HS-5 (cell line): ENCODE data around the gene SEMG2.

Source experiments
- DNase-seq: peaks from one replicate; pipeline ENCODE4 v3.0.0-alpha.2; 2012; ENCODE audit warnings: low read depth

The SEMG2 gene

GRCh38 chr20:45221076-45221475 lies at the start of gene SEMG2:
Gene SEMG2 (plus strand): TSS chr20:45221373. CDS start chr20:45221390, 17 bp downstream.
- DNase-seq, result no peak

DNA sequence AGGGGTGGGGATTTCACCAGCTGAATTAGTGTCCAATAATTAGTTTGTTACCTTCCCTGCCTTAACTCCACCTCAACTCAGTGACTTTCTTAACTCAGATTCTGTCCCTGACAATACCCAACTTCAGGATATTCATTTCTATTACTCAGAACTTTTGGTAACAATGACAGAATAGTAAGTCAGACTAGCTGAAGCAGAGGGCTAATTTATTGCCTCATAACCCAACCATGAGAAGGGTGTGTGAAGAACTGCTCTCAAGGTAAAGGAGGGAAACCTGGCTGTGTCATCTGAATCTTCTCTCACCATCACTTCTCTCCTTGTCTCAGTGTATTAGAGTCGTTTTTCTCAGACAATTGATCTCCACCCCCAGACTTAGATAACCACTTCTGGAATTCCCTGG lies 47.7 kb upstream of the SEMG2 start:
- DNase-seq, result no peak

- peak; percentile 45 for DNase-seq
Measured at GRCh38 chr20:45174434-45175364, 46.5 kb upstream of the SEMG2 start, which contains the start of gene PI3. Gene PI3 (plus strand): TSS chr20:45174902. CDS start chr20:45174923, 21 bp downstream.

GRCh38 chr20:45176526-45177267 lies 44.5 kb upstream of the SEMG2 start:
- no peak for DNase-seq

DNA sequence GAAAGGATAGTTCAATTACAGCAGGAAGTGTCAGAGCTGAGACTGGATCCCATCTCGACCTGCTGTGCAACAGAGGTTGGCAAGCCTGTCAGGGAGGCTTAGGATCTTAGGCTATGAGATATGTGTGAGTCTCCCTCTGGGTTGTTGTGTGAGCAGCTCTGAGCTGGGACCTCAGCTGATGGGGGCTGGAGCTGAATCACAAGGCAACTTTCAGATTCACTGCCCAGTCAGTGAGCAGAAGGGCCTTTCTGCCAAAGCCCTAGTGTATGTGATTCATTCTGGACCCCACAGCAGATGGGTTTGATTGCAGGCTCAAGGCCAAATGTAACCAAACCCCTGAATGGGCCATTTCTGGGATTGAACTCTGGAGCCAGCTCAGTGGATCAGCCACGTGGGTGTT lies 42.0 kb upstream of the SEMG2 start:
- no peak for DNase-seq

DNA sequence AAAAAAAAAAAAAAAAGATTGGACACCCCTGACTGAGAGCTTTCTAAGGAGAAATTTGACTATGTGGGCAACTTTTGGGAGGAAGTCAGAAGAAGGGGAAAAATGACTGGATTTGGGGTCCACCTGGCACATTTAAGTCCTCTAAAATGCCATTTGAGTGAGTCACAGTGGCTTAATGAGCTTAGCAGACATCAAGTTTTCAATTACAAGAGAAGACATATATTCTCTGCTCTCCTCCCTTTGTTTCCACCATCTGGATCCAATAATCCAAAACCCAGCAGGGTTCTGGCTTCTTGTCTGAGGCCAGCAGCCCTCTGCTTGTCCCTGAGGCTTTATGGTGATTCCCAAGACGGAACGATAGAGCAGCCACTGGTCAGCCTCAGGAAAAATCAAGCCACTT lies 39.5 kb upstream of the SEMG2 start:
- DNase-seq, result peak; percentile 60

- no peak for DNase-seq
Measured at GRCh38 chr20:45183084-45183483, 38.1 kb upstream of the SEMG2 start.

DNA sequence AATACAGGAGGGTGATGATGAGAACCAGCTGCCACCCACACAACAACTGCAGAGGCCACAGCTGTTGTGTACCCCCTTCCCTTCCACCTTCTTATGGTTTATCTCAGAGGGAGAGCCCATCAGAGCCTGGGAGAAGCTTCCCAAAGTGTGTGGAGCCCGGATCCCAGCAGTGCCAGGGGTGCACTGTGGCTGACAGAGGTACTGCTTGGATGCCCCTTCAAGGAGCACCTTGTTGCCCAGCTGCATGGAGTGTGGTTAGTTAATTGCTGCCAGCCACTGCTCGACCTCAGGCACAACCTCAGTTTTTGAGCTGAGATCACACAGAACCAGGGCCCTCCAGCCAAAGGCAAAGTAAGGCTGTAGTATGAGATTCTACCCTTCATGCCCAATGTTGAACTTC lies 33.5 kb upstream of the SEMG2 start:
- no peak for DNase-seq

GRCh38 chr20:45189067-45189609 lies 32.0 kb upstream of the SEMG2 start:
- no peak for DNase-seq

DNA sequence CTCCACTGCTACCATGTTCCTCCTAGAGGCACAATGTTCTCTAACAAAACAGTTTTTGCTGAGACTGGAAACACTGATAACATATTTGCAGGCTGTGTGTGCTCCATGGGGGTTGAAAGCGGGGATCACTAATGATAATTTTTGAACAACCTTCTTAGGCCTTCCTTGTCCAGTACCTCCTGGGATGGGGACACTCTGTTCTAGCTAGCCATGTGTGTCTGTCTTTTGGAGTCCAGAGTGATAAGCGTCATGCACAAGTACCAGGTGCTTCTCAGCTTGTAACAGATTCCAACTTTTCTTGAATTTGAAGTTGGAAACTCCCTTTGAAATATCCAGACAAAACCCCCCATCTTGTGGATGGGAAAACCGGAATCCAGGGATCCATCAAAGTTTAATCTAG lies 31.3 kb upstream of the SEMG2 start:
- no peak for DNase-seq

- DNase-seq, result no peak
Measured at GRCh38 chr20:45191926-45192325, 29.2 kb upstream of the SEMG2 start.

GRCh38 chr20:45193331-45193730 lies 27.8 kb upstream of the SEMG2 start:
- DNase-seq, result no peak

DNA sequence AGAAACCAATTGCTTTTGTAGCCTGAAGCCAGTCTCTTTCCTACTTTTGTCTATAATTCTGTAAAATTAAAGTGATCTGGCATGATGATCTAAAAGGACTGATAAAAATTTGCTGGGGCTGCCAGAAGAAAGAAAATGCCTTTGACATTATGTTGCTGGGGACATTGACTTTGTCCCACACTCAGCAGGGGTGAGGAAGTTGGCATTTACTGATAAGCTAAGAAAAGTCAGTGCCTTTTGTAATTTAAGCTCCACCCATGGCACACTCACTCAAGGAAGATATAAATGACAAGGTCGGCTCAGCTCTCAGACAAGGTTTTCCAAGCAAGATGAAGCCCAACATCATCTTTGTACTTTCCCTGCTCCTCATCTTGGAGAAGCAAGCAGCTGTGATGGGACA lies 14.4 kb upstream of the SEMG2 start, which contains the start of gene SEMG1:
TSS of gene SEMG1 (plus strand) at position 309 of the 400 bp plus-strand sequence. CDS start at position 330, 21 bp downstream.
- DNase-seq, result no peak

DNA sequence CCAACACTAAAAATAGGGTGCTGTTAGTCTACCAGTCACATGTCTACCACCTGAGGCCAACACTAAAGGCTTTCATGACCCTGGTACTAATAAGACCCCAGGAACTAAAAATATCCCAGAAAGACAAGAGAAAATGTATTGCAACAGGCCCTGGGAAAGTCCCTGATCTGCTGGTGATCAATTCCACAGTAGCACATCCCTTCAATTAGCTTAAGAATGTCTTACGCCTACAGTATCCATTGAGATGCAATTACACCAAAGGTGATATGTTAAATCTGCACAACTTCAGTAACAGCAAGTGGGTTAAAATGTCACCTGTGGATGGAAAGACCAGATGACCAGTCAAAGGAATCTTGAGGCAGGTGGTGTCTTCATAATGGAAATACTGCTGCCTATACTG lies 11.2 kb upstream of the SEMG2 start:
- no peak for DNase-seq

DNA sequence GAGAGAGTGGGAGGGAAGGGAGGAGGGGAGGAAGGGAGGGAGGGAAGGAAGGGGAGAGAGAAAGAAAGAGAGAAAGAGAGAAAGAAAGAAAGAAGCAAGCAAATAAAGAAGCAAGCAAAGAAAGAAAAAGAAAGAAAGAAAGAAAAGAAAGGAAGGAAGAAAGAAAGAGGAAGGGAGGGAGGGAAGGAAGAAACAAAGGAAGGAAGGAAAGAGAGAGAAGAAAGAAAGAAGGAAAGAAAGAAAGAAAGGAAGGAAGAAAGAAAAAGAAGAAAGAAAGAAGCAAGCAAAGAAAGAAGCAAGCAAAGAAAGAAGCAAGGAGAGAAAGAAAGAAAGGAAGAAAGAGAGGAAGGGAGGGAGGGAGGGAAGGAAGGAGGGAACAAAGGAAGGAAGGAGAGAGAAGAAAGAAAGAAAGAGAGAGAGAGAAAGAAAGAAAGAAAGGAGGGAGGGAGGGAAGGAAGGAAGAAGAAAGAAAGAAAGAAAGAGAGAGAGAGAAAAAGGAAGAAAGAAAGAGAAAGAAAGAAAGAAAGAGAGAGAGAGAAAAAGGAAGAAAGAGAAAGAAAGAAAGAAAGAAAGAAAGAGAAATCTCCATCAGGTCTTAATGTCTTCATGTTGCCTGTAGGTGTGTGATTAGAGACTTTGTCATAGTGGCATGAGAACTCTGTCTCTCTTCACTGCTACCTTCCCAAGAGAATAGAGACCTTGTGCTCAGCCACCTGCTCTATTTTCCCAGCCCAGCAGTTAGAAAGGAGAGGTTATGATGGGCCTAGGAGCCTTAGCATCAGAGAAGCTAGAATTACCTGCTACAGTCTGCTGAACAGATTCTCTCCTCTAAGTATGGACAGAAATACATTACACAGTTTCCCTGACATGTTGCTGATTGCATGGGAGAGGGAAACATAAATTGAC lies 9.4 kb upstream of the SEMG2 start:
- DNase-seq, result no peak

DNA sequence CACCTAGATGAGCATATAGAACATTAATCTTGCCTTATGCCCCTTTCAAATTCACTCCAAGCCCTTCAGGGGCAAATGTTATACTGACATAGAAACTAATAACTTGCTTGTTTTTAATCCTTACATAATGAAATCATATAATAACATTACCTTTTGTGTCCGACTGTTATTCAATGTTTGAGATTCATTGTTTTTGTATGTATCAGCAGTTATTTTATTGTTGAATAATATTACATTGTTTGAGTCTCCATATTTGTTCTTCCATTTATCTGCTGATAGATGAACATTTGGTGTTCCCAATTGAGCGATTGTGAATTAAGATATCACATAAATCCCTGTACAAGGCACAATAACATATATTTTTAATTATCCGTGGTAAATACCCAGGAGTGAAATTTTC lies 8.3 kb upstream of the SEMG2 start:
- DNase-seq, result no peak

- no peak for DNase-seq
Measured at GRCh38 chr20:45218124-45218523, 3.0 kb upstream of the SEMG2 start.

- no peak for DNase-seq
Measured at GRCh38 chr20:45218636-45219035, 2.5 kb upstream of the SEMG2 start.

GRCh38 chr20:45223136-45223535 lies 2.0 kb downstream of the SEMG2 start:
- DNase-seq, result no peak

DNA sequence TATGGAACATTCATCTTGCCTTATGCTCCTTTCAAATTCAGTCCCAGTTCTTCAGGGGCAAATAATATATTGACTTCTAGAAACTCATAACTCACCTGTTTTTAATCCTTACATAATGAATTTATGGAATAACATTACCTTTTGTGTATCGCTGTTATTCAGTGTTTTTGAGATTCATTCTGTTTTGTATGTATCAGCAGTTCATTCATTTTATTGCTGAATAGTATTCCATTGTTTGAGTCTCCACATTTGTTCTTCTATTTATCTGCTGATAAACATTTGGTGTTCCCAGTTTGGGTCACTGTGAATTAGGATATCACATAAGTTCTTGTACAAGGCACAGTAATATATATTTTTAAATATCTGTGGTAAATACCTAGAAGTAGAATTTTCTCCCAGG lies 5.1 kb downstream of the SEMG2 start:
- no peak for DNase-seq

- DNase-seq, result no peak
Measured at GRCh38 chr20:45229264-45230056, 8.3 kb downstream of the SEMG2 start.
